GM23248 (cell line): ENCODE measurements around the gene SLC22A13. TPM values are rescaled to one million over a fixed set of nuclear protein-coding genes. Genes with fewer than 3 reads are reported as not detected.
A peak's percentile ranks its signal among the peaks of the same experiment; 100 is the strongest.

ENCODE experiments used
- DNase-seq: peaks from one replicate; pipeline ENCODE4 v3.0.0-alpha.2; 2015
- H2AFZ ChIP-seq: fragments of 200-600 bp; sonication (generic); 2 replicates; pipeline ENCODE4 v1.6.1; 2016; ENCODE audit warnings: antibody characterized with exemption
- H3F3A ChIP-seq: fragments of 200-600 bp; sonication (generic); 2 replicates; pipeline ENCODE4 v1.6.1; 2016; ENCODE audit warnings: mild to moderate bottlenecking, antibody characterized with exemption, mixed run types; ENCODE audit not compliant: insufficient read depth
- H3K27ac ChIP-seq: fragments of 200-600 bp; sonication (generic); 2 replicates; pipeline ENCODE4 v1.5.1; 2016; ENCODE audit warnings: mild to moderate bottlenecking
- H3K27me3 ChIP-seq: fragments of 200-600 bp; sonication (generic); replicated peaks from 2 replicates; pipeline ENCODE4 v1.6.1; 2016; ENCODE audit warnings: mild to moderate bottlenecking; ENCODE audit not compliant: insufficient read depth
- H3K36me3 ChIP-seq: fragments of 200-600 bp; sonication (generic); 2 replicates; pipeline ENCODE4 v1.6.1; 2016; ENCODE audit warnings: low read depth, mild to moderate bottlenecking
- H3K4me1 ChIP-seq: fragments of 200-600 bp; sonication (generic); 2 replicates; pipeline ENCODE4 v1.6.1; 2016; ENCODE audit warnings: mild to moderate bottlenecking; ENCODE audit not compliant: insufficient read depth
- H3K4me2 ChIP-seq: fragments of 200-600 bp; sonication (generic); one replicate; pipeline ENCODE4 v1.6.1; 2016; ENCODE audit warnings: mild to moderate bottlenecking; ENCODE audit not compliant: unreplicated experiment
- H3K4me3 ChIP-seq: fragments of 200-600 bp; sonication (generic); 2 replicates; pipeline ENCODE4 v1.5.1; 2016; ENCODE audit warnings: mild to moderate bottlenecking
- H3K79me2 ChIP-seq: fragments of 200-600 bp; sonication (generic); 2 replicates; pipeline ENCODE4 v1.6.1; 2016; ENCODE audit warnings: mild to moderate bottlenecking; ENCODE audit not compliant: insufficient read depth
- H3K9ac ChIP-seq: fragments of 200-600 bp; sonication (generic); 2 replicates; pipeline ENCODE4 v1.6.1; 2016; ENCODE audit warnings: mild to moderate bottlenecking
- H3K9me2 ChIP-seq: fragments of 200-600 bp; sonication (generic); 2 replicates; pipeline ENCODE4 v1.6.1; 2016; ENCODE audit warnings: mixed run types, mild to moderate bottlenecking, moderate library complexity; ENCODE audit not compliant: insufficient read depth
- H3K9me3 ChIP-seq: fragments of 200-600 bp; sonication (generic); one replicate; pipeline ENCODE4 v1.6.1; 2017; ENCODE audit warnings: low read depth
- H4K20me1 ChIP-seq: fragments of 200-600 bp; sonication (generic); 2 replicates; pipeline ENCODE4 v1.6.0; 2016; ENCODE audit not compliant: insufficient read depth
- EZH2 ChIP-seq: fragments of 200-600 bp; sonication (generic); IDR thresholded peaks from 2 replicates; pipeline ENCODE4 v1.6.1; 2018; ENCODE audit warnings: antibody characterized with exemption, mild to moderate bottlenecking; ENCODE audit not compliant: insufficient read depth, poor library complexity, severe bottlenecking
- EZH2phosphoT487 ChIP-seq: fragments of 200-600 bp; sonication (generic); IDR thresholded peaks from 2 replicates; pipeline ENCODE4 v1.6.1; 2018; ENCODE audit warnings: antibody characterized with exemption, moderate library complexity, mild to moderate bottlenecking, low read depth; ENCODE audit not compliant: insufficient read depth
- WGBS, 2 experiments: methylation state at CpG; one replicate each; pipeline ENCODE4 v1.1.6; 2015 to 2017; ENCODE audit warnings: low lambda C conversion rate in 2 of 2, low coverage in 1 of 2; ENCODE audit errors: missing lambda C conversion rate in 2 of 2; 5-methylcytosine and 5-hydroxymethylcytosine counted together
- in situ Hi-C: fragments of 300-500 bp; cut with MboI; formaldehyde crosslinking; loops from 2 replicates; pipeline ENCODE4 v1.15.0; 2020
- polyA plus RNA-seq: library from polyadenylated mRNA; unstranded; fragments of >200 nt; fragmentation: Nextera tagmentation; extraction: Ambion mirVana; gene quantifications from 2 replicates; pipeline ENCODE4 v1.2.1, GENCODE V29; 2016
- total RNA-seq: library from RNA; depleted of rRNA; stranded (reverse); fragments of >200 nt; shearing (Covaris generic); gene quantifications from 2 replicates; pipeline ENCODE4 v1.2.3, GENCODE V29; 2014

Gene SLC22A13
- total and polyA plus RNA-seq, 2 experiments from 2014 or later: 0.86 TPM; not detected in 1

DNA sequence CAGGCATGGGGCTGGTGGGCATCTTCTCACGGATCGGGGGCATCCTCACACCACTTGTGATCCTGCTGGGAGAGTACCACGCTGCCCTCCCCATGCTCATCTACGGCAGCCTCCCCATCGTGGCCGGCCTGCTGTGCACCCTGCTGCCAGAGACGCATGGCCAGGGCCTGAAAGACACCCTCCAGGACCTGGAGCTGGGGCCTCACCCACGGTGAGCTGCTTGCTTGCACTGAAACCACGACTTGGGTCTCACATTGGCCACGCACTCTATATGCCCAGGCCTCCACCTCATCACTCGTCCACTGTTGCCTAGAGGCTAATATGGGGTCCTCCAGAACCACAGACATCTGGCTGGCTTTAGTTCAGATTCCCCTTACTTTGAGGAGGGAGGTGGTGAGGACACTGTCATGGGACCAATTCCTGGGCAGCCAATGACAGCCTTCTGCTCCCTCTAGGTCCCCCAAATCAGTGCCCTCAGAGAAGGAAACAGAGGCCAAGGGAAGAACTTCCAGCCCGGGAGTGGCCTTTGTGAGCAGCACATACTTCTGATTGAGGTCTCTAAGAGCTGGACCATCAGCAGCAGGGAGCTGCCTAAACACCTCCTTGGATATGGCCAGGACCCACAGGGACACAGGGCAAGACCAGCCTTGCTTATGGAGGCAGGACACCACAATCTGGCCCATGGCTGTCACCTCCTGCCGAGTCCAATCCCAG, 11.5 kb downstream of the SLC22A13 start:
- Histone ChIP-seq H3K4me2 (no peak overlapping the region), H4K20me1 (no peaks in the 10 kb centered on the region), H3K9me3 (no peaks in the 10 kb centered on the region), H3K4me3 (no peak overlapping the region), H2AFZ (no peak overlapping the region), H3K4me1 (no peaks in the 10 kb centered on the region), H3K27ac (no peak overlapping the region), H3K9ac (no peak overlapping the region), H3K36me3 (no peaks in the 10 kb centered on the region), H3K9me2 (no peaks in the 10 kb centered on the region), H3K27me3 (no peaks in the 10 kb centered on the region), H3K79me2 (no peaks in the 10 kb centered on the region), H3F3A (no peaks in the 10 kb centered on the region)
- TF ChIP-seq EZH2 (no peak), EZH2phosphoT487 (no peak)
- no peak for DNase-seq
- in situ Hi-C loops: no loop called here
- 91 to 94% methylated on average over 12 to 13 of the region's 13 CpGs for WGBS, 2 experiments

- Histone ChIP-seq H3K36me3 (no peaks in the 10 kb centered on the region), H3K4me3 (no peak overlapping the region), H3K4me1 (no peaks in the 10 kb centered on the region), H3K27ac (no peak overlapping the region), H3K9ac (no peak overlapping the region), H3K9me2 (no peaks in the 10 kb centered on the region), H4K20me1 (no peaks in the 10 kb centered on the region), H3K79me2 (no peaks in the 10 kb centered on the region), H3K4me2 (no peak overlapping the region), H3K27me3 (no peaks in the 10 kb centered on the region), H3F3A (no peaks in the 10 kb centered on the region), H2AFZ (no peak overlapping the region), H3K9me3 (no peaks in the 10 kb centered on the region)
- in situ Hi-C loops: no loop called here
- 89 to 90% methylated on average over 5 of the region's 5 CpGs for WGBS, 2 experiments
- TF ChIP-seq EZH2phosphoT487 (no peak), EZH2 (no peak)
- no peak for DNase-seq
Measured at GRCh38 chr3:38278841-38279240, 13.2 kb downstream of the SLC22A13 start.

GRCh38 chr3:38281895-38282686, 16.5 kb downstream of the SLC22A13 start, which contains the start of gene SLC22A14:
TSS of gene SLC22A14 (plus strand) at chr3:38282294. CDS start at chr3:38306027, 23,733 bp downstream.
- WGBS, 2 experiments: 95 to 97% methylated on average over 14 of the region's 14 CpGs
- H3K27ac ChIP-seq: no peak within 1 kb of the TSS
- no peaks in the 10 kb centered on the region for H3K36me3 ChIP-seq
- H3K4me3 ChIP-seq: no peak within 1 kb of the TSS
- no peaks in the 10 kb centered on the region for H4K20me1 ChIP-seq
- H3K9me2 ChIP-seq: no peaks in the 10 kb centered on the region
- no peak for DNase-seq
- H3K79me2 ChIP-seq: no peaks in the 10 kb centered on the region
- no peak within 1 kb of the TSS for H3K4me2 ChIP-seq
- in situ Hi-C loops: no loop called here
- peaks cover 6% of the 10 kb centered on the region for H3K4me1 ChIP-seq
- no peaks in the 10 kb centered on the region for H3K27me3 ChIP-seq
- TF ChIP-seq EZH2phosphoT487: no peak
- no peak for TF ChIP-seq EZH2
- no peaks in the 10 kb centered on the region for H3K9me3 ChIP-seq
- no peak within 1 kb of the TSS for H3K9ac ChIP-seq
- no peaks in the 10 kb centered on the region for H3F3A ChIP-seq
- H2AFZ ChIP-seq: no peak within 1 kb of the TSS

DNA sequence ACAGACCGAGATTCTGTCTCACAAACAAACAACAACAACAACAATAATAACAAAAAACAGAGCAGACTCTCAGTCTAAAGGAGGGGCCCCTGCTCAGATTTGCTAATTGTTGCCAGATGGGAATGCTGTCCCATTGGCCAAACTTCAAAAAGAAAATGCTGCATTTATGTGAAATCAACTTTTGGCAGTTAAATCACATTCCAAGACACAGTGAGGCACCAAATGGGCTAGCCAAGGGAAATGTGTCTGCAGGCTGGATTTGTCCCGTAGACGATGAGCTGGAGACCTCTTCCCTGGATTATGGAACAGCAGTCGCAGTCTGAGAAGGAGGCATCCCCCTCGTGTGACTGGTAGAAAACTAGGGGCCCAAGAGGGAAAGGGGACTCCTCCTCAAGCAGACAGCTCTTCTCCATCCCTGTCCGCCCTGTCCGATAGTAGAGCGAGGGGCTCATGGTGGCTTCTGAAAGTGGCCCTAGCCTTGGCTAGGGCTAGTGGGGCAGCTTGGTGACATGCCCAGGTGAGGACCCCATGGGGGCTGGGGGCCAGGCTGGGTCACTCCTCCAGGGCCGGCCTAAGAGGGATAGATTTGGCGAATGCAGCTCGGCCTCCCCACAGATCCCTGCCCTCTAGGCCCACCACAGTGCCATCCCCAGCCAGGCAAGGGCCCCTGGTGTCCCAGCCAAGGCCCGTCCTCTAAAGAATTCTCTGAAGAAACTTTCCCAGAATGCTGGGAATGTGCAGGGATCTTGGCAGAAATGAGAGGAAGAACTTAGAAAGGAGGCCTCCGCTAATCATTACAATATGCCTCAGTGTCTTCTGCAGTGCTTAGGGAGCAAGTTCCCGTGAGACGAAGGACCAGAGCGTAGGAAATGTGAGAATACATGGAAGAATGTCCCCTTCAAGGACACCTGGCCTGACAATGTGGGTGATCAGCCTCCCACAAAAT, 18.5 kb downstream of the SLC22A13 start:
- Histone ChIP-seq H3K9me3 (no peaks in the 10 kb centered on the region), H3K79me2 (no peaks in the 10 kb centered on the region), H3K27ac (peak overlapping the region; percentile 49), H3K36me3 (no peaks in the 10 kb centered on the region), H3K4me1 (peaks cover 6% of the 10 kb centered on the region), H3K27me3 (no peaks in the 10 kb centered on the region), H3K4me2 (no peak overlapping the region), H2AFZ (peak overlapping the region; percentile 15; the same call in 1 of the 2 replicates), H4K20me1 (no peaks in the 10 kb centered on the region), H3K9me2 (no peaks in the 10 kb centered on the region), H3F3A (no peaks in the 10 kb centered on the region), H3K9ac (no peak overlapping the region), H3K4me3 (no peak overlapping the region)
- in situ Hi-C loops: no loop called here
- peak; percentile 90 for DNase-seq
- WGBS, 2 experiments: 18 to 19% methylated on average over 15 to 16 of the region's 16 CpGs
- no peak for TF ChIP-seq EZH2
- no peak for TF ChIP-seq EZH2phosphoT487
